ENCODE data around the gene CAPG.

GRCh38 chr2:85449214-85449588 lies 39.0 kb upstream of the CAPG start:
- TF ChIP-seq CTCF (IDR thresholded peaks at IDR 0.05) (no peak), CBFB (CRISPR knock-in tag; IDR thresholded peaks at IDR 0.05; ENCODE audit: low read depth) (no peak), HMGA2 (CRISPR knock-in tag; IDR thresholded peaks at IDR 0.05) (no peak), NFE2L1 (CRISPR knock-in tag; IDR thresholded peaks at IDR 0.05) (no peak), NFATC4 (CRISPR knock-in tag; IDR thresholded peaks at IDR 0.05) (no peak), ZNF121 (CRISPR knock-in tag; IDR thresholded peaks at IDR 0.05) (no peak), SP1 (CRISPR knock-in tag; conservative IDR thresholded peaks at IDR 0.05) (no peak), ZNF232 (CRISPR knock-in tag; IDR thresholded peaks at IDR 0.05) (no peak), NR2C2 (CRISPR knock-in tag; IDR thresholded peaks at IDR 0.05) (no peak), ELF4 (CRISPR knock-in tag; IDR thresholded peaks at IDR 0.05; ENCODE audit: low read depth) (no peak)

Data from WTC11 (cell line).